GM10266 (cell line): Measurements from ENCODE around the gene KRTAP3-1.
"Not testable (repeated sequence)": the region's sequence is repeated elsewhere in the genome, so short reads cannot be mapped to it uniquely, and the experiment has no call there.

Source experiments
- DNase-seq: peaks from one replicate; pipeline ENCODE4 v3.0.0; 2012; ENCODE audit errors: extremely low spot score
- TF ChIP-seq, protein P1 (sequence below): IDR thresholded peaks from 2 replicates; pipeline ENCODE4 v1.5.1; 2012; ENCODE audit warnings: mild to moderate bottlenecking, low read depth; ENCODE audit not compliant: control insufficient read depth, insufficient read depth; ENCODE audit errors: missing control alignments

KRTAP3-1 gene

DNA sequence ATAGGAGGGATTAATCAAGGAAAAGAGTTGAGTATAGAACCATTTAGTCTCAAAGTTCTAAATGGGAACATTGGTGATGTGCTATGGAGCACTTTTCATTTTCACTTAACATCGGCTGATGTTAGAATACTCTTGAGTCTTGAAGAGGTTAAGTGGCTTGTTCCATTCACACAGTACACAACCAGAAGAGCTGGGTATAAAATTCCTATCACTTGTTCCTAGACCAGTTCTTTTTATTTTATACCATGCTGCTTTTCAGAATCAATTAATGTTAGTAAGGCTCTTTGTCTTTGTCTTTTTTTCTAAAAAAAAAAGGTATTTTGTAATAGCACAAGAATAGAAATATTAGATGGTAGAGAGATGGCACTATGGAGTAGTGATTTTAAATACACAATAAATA is 34.0 kb upstream of the KRTAP3-1 start:
- no peak for DNase-seq
- TF ChIP-seq, protein P1, sequence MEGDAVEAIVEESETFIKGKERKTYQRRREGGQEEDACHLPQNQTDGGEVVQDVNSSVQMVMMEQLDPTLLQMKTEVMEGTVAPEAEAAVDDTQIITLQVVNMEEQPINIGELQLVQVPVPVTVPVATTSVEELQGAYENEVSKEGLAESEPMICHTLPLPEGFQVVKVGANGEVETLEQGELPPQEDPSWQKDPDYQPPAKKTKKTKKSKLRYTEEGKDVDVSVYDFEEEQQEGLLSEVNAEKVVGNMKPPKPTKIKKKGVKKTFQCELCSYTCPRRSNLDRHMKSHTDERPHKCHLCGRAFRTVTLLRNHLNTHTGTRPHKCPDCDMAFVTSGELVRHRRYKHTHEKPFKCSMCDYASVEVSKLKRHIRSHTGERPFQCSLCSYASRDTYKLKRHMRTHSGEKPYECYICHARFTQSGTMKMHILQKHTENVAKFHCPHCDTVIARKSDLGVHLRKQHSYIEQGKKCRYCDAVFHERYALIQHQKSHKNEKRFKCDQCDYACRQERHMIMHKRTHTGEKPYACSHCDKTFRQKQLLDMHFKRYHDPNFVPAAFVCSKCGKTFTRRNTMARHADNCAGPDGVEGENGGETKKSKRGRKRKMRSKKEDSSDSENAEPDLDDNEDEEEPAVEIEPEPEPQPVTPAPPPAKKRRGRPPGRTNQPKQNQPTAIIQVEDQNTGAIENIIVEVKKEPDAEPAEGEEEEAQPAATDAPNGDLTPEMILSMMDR: no peak

DNA sequence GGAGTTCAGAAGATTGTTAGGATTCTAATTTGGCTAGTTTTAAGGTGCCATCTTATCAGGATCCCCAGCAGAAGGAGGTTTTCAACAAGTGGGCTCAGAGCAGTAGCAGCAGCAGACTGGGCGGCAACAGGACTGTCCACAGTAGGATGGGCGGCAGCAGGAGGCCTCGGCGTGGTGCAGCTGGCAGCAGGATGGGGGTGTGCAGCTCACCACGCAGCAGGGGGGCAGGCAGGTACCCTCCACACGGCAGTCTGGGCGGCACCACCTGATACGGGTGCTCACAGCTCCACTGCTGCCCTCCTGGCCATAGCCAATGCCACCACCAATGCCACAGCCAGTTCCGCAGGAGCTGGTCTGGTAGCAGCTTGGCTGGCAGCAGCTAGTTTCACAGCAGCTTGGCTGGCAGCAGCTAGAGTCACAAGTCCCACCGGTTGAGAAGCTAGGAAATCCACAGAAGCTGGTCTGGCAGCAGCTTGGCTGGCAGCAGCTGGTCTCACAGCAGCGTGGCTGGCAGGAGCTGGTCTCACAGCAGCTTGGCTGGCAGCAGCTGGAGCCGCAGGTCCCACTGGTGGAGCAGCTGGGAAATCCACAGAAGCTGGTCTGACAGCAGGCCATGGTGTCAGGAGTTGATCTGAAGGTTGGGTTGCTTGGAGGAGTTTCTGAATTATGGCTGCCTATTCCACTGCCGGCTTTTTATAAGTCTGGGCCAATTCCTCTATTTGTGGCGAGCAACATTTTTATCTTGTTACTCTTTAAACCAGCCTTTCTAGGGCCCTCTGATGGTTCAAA is 32.0 kb upstream of the KRTAP3-1 start, which contains the start of gene KRTAP1-1:
TSS of gene KRTAP1-1 (minus strand) at position 668 of the 789 bp plus-strand sequence. CDS start at position 615, 53 bp downstream.
- not testable (repeated sequence) for DNase-seq

DNA sequence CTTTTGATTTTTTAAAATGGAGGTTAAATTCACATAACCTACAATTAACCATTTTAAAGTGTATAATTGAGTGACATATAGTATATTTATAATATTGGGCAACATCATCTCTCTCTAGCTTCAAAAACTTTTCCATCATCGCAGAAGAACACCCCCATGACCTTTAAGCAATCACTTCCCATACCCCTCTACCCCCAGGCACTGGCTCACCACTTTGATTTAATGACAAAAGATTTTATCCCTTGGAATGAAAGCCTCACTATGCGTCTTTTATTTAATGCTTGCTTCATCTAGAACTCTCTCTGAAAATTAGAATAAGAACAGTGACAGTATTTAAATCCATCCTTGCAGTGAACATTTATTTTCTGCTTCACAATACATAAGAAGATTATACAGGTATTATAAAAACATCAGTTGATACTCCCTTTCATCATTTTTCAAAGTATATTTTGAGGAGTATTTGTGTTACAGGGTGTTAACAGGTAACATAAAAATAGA is 29.0 kb upstream of the KRTAP3-1 start:
- DNase-seq: no peak
- TF ChIP-seq, protein P1: no peak

DNA sequence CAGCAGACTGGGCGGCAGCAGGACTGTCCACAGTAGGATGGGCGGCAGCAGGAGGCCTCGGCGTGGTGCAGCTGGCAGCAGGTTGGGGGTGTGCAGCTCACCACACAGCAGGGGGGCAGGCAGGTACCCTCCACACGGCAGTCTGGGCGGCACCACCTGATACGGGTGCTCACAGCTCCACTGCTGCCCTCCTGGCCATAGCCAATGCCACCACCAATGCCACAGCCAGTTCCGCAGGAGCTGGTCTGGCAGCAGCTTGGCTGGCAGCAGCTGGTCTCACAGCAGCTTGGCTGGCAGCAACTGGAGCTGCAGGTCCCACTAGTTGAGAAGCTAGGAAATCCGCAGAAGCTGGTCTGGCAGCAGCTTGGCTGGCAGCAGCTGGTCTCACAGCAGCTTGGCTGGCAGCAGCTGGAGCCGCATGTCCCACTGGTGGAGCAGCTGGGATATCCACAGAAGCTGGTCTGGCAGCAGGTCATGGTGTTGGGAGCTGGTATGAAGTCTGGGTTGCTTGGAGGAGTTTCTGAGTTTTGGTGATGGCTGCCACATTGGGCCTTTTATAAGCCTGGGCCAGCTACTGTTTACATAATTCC is 25.5 kb upstream of the KRTAP3-1 start, which contains the start of gene KRTAP1-3:
TSS of gene KRTAP1-3 (minus strand) at position 529 of the 590 bp plus-strand sequence. CDS start at position 476, 53 bp downstream.
- DNase-seq: not testable (repeated sequence)

DNA sequence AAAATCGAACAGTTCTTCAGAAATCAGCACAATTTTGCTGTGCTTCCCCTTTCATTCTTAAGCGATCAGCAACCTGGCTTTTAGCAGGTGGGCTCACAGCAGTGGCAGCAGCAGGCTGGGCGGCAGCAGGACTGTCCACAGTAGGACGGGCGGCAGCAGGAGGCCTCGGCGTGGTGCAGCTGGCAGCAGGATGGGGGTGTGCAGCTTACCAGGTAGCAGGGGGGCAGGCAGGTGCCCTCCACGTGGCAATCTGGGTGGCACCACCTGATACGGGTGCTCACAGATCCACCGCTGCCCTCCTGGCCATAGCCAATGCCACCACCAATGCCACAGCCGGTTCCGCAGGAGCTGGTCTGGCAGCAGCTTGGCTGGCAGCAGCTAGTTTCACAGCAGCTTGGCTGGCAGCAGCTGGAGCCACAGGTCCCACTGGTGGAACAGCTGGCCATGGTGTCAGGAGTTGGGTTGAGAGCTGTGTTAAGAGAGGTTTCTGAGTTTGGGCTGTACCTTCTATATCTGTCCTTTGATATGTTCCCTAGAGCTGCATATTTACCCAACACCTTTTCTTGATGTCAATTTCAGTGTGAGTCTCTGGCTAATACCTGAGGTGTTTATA is 20.8 kb upstream of the KRTAP3-1 start, which contains the start of gene KRTAP1-4:
TSS of gene KRTAP1-4 (minus strand) at position 563 of the 613 bp plus-strand sequence. CDS start at position 446, 117 bp downstream.
- DNase-seq: no peak
- TF ChIP-seq, protein P1: no peak

DNA sequence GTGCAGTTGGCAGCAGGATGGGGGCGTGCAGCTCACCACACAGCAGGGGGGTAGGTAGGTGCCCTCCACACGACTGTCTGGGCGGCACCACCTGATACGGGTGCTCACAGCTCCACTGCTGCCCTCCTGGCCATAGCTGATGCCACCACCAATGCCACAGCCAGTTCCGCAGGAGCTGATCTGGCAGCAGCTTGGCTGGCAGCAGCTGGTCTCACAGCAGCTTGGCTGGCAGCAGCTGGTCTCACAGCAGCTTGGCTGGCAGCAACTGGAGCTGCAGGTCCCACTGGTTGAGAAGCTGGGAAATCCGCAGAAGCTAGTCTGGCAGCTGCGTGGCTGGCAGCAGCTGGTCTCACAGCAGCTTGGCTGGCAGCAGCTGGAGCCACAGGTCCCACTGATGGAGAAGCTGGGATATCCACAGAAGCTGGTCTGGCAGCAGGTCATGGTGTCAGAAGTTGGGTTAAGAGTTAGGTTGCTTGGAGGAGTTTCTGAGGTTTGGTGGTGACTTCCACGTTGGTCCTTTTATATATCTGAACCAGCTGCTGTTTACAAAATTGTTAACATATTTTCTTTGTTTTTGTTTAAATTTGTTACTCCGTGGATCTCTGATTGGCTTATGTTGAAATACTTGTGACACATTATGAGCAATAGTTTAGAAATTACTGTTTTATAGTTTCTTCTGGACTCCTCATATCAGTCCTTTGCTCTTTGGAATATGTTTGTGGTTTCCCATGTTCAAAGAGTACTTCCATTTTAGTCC is 18.0 kb upstream of the KRTAP3-1 start, which contains the start of gene KRTAP1-5:
TSS of gene KRTAP1-5 (minus strand) at position 494 of the 757 bp plus-strand sequence. CDS start at position 441, 53 bp downstream.
- TF ChIP-seq, protein P1: no peak
- DNase-seq: no peak

DNA sequence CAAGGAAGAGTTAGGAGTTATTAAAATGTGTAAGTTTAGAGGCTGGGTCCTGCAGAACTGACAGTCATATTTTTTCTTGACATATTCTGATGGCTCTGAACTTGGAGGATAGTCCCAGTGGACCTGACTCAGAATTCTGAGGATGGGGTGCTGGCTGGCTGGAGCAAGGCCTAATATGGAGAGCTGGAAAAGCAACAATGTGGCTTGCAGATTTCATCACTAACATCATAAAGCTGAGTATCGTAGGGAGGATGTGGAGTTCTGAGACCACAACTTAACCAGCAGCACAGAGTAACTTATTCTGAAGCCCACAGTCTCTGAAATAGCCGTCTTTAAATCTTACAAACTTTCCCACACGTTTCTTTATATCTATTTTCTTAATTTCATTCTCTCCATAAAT is 15.8 kb upstream of the KRTAP3-1 start:
- TF ChIP-seq, protein P1: no peak
- no peak for DNase-seq
